Subcutaneous adipose tissue (tissue), 4 donors: ENCODE data around the gene LGALS3. TPM values are rescaled to one million over a fixed set of nuclear protein-coding genes. Genes with fewer than 3 reads are reported as not detected.

Experiments
- CTCF ChIP-seq: fragments of 450-650 bp; IDR thresholded peaks from one replicate; pipeline ENCODE4 v1.5.1; 2016; ENCODE audit warnings: low read depth, mild to moderate bottlenecking, control low read depth, antibody characterized with exemption, moderate library complexity
- total RNA-seq, 4 donors: library from RNA; depleted of rRNA; stranded (reverse); fragments of >200 nt; gene quantifications; one replicate each; pipeline ENCODE4 v1.1.0, GENCODE V29; 2016

Gene LGALS3
- total RNA-seq, 4 donors from 2014 or later: 340 to 844 (median 656) TPM

- TF ChIP-seq CTCF: no peak
Observed at GRCh38 chr14:55123101-55123500, 6.0 kb upstream of the LGALS3 start.

- no peak for TF ChIP-seq CTCF
Observed at GRCh38 chr14:55123852-55124639, 5.0 kb upstream of the LGALS3 start.

DNA sequence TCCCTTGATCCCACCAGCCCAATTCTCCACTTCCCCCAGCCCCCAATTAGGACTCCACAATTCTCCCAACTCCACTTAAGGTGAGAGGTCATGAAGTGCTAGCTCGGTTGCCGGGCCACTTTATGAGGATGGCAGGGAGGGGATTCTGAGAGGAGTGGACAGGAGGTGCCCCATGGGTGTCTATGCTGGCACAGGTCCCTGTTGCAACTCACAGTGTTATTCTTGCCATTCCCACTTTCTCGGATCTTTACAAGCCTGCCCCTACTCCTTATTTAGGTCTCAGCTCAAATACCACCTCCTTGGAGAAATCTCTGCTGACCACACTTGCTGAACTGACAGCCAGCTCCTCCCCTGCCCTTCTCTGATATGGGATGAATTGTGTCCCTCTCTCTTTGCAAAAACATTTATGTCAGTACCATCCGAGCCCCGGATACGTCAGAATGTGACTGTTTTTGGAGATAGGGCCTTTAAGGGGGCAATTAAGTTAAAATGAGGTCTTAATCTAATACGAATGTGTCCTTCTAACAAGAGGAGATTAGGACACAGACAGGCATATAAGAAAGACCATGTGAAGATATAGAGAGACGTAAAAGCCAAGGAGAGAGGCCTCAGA, 4.2 kb upstream of the LGALS3 start:
- no peak for TF ChIP-seq CTCF

- TF ChIP-seq CTCF: no peak
Observed at GRCh38 chr14:55125403-55125802, 3.6 kb upstream of the LGALS3 start.

DNA sequence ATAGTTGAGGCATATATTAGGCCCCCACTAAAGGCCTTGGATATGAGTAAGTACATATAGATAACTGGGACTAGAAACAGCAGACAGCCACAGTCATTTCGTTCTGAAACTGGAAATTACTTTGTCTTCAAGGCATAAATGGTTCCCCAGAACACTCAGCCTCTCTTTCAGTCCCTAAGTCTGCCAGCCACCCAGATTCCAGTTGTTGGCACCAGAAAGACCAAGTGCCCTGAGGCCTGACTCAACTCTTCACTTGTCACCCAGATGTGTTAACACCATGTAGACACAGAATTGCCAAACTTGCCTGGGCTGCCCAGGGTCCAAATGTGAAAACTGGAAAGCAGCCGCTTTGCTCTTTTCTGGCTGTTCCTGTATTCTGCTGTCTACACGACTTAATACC, 3.0 kb upstream of the LGALS3 start:
- no peak for TF ChIP-seq CTCF

- TF ChIP-seq CTCF: no peak
Observed at GRCh38 chr14:55126932-55127459, 2.1 kb upstream of the LGALS3 start.

GRCh38 chr14:55127460-55127951, 1.5 kb upstream of the LGALS3 start:
- no peak for TF ChIP-seq CTCF
